Endodermal cell (in vitro differentiated cells): ENCODE measurements around the gene DDX52. TPM values are rescaled to one million over a fixed set of nuclear protein-coding genes. Genes with fewer than 3 reads are reported as not detected.

Experiments
- DNase-seq: peaks from one replicate; pipeline ENCODE4 v3.0.0-alpha.2; 2017
- H3K27ac ChIP-seq: 2 replicates; pipeline ENCODE4 v1.5.1; 2013; ENCODE audit warnings: mild to moderate bottlenecking, low read depth, low read length, moderate library complexity
- H3K27me3 ChIP-seq: 2 replicates; pipeline ENCODE4 v1.6.1; 2013; ENCODE audit warnings: mild to moderate bottlenecking, low read length, moderate library complexity; ENCODE audit not compliant: insufficient read depth, control insufficient read depth, poor library complexity, severe bottlenecking
- H3K36me3 ChIP-seq: 2 replicates; pipeline ENCODE4 v1.7.0; 2013; ENCODE audit warnings: mild to moderate bottlenecking, low read length, moderate library complexity; ENCODE audit not compliant: control insufficient read depth, insufficient read depth
- H3K4me1 ChIP-seq: one replicate; pipeline ENCODE4 v1.7.0; 2013; ENCODE audit warnings: low read length; ENCODE audit not compliant: control insufficient read depth, insufficient read depth
- H3K4me3 ChIP-seq: 2 replicates; pipeline ENCODE4 v1.5.1; 2013; ENCODE audit warnings: mild to moderate bottlenecking, low read length, moderate library complexity
- H3K9ac ChIP-seq: 2 replicates; pipeline ENCODE4 v1.6.1; 2013; ENCODE audit warnings: mild to moderate bottlenecking, low read length, moderate library complexity; ENCODE audit not compliant: poor library complexity, severe bottlenecking; ENCODE audit errors: extremely low read depth
- H3K9me3 ChIP-seq: 2 replicates; pipeline ENCODE4 v1.6.1; 2013; ENCODE audit warnings: mild to moderate bottlenecking, low read length, moderate library complexity; ENCODE audit not compliant: control insufficient read depth
- H3K27ac Mint-ChIP-seq: 2 replicates; pipeline ENCODE4 v1.8.0; 2020; ENCODE audit warnings: mixed read lengths
- H3K27me3 Mint-ChIP-seq: 2 replicates; pipeline ENCODE4 v1.8.0; 2021; ENCODE audit warnings: mild to moderate bottlenecking, mixed read lengths; ENCODE audit not compliant: insufficient read depth
- H3K36me3 Mint-ChIP-seq: 2 replicates; pipeline ENCODE4 v1.8.0; 2020; ENCODE audit warnings: low read depth, mixed read lengths
- H3K4me1 Mint-ChIP-seq: 2 replicates; pipeline ENCODE4 v1.8.0; 2020; ENCODE audit warnings: mixed read lengths
- H3K4me3 Mint-ChIP-seq: 2 replicates; pipeline ENCODE4 v1.8.0; 2020; ENCODE audit warnings: mild to moderate bottlenecking, moderate library complexity, mixed read lengths
- H3K9me3 Mint-ChIP-seq: 2 replicates; pipeline ENCODE4 v1.8.0; 2020; ENCODE audit warnings: mild to moderate bottlenecking, mixed read lengths
- CTCF ChIP-seq: fragments of 200-600 bp; sonication (generic); conservative IDR thresholded peaks from 2 replicates; pipeline ENCODE4 v1.5.0; 2021; ENCODE audit warnings: antibody characterized with exemption, mild to moderate bottlenecking
- WGBS, 2 experiments: methylation state at CpG; one replicate each; pipeline versions ENCODE4 v1.1.5 to v1.1.7; 2013; ENCODE audit warnings: missing lambda C conversion rate in 2 of 2, mixed read lengths in 1 of 2; ENCODE audit not compliant: insufficient coverage in 1 of 2, insufficient read length in 1 of 2; 5-methylcytosine and 5-hydroxymethylcytosine counted together
- total RNA-seq, 2 donors: library from RNA; stranded (reverse); fragmentation: NEBNext Ultra II Directional in 1 of 2; extraction: Animal tissue kit (Norgen Biotek cat#: 25700) in 1 of 2; gene quantifications; 2 replicates in 1 of 2; 3 replicates in 1 of 2; pipeline ENCODE4 v1.2.1, GENCODE V29; 2021

Gene DDX52
- total RNA-seq, 2 donors from 2014 or later: 51.5 to 63.3 TPM

DNA sequence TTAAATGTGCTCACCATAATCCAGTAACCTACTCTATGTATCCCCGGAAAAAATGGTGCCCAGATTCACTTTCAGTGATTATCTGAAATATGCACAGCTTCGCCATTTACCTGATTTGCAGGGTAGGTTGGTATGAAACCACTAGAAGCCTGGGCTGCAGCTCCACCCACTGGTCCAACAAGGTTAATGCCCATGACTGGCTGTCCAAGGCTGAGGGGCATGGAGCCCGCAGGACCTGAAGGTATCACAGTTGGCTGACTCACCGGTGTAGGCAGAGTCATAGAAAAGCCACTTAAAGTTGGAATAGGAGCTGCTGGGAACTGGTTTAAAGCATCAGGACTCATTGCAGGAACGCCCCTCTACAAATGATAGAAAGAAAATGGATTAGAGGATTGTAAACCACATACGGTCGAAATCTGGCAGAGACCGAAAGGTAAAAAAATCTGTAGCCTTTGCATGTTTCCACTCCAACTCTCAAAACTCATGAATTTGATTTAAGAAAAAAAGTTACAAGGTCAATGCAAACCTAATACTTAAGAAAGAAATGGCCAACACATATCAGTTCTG is 72.6 kb downstream of the DDX52 start:
- 91 to 92% methylated on average over 8 of the region's 8 CpGs for WGBS, 2 experiments
- Histone ChIP-seq H3K9me3 (peaks cover 19% of the 10 kb centered on the region), H3K4me3 (no peak overlapping the region), H3K36me3 (peaks cover 78% of the 10 kb centered on the region), H3K27ac (no peak overlapping the region), H3K9ac (no peak overlapping the region), H3K4me1 (no peaks in the 10 kb centered on the region), H3K27me3 (no peaks in the 10 kb centered on the region)
- Mint-ChIP-seq H3K27ac (no peak overlapping the region), H3K36me3 (peaks cover 72% of the 10 kb centered on the region), H3K27me3 (no peaks in the 10 kb centered on the region), H3K9me3 (peaks cover 12% of the 10 kb centered on the region), H3K4me3 (no peak overlapping the region), H3K4me1 (no peaks in the 10 kb centered on the region)
- TF ChIP-seq CTCF: peak; percentile 81
- DNase-seq: peak; percentile 92

GRCh38 chr17:37568350-37569053 is 74.7 kb downstream of the DDX52 start:
- Mint-ChIP-seq H3K4me1 (no peaks in the 10 kb centered on the region), H3K9me3 (peaks cover 17% of the 10 kb centered on the region), H3K36me3 (peaks cover 73% of the 10 kb centered on the region), H3K27ac (no peak overlapping the region), H3K27me3 (no peaks in the 10 kb centered on the region), H3K4me3 (no peak overlapping the region)
- 99 to 100% methylated on average over 1 to 2 of the region's 2 CpGs for WGBS, 2 experiments
- DNase-seq: no peak
- TF ChIP-seq CTCF: no peak
- peaks cover 18% of the 10 kb centered on the region for H3K9me3 ChIP-seq
- H3K9ac ChIP-seq: no peak overlapping the region
- H3K27ac ChIP-seq: no peak overlapping the region
- H3K4me3 ChIP-seq: no peak overlapping the region
- H3K27me3 ChIP-seq: no peaks in the 10 kb centered on the region
- H3K36me3 ChIP-seq: peaks cover 70% of the 10 kb centered on the region
- no peaks in the 10 kb centered on the region for H3K4me1 ChIP-seq

- H3K36me3 ChIP-seq: peaks cover 65% of the 10 kb centered on the region
- no peak overlapping the region for H3K4me3 Mint-ChIP-seq
- H3K36me3 Mint-ChIP-seq: peaks cover 67% of the 10 kb centered on the region
- H3K27ac ChIP-seq: no peak overlapping the region
- peaks cover 18% of the 10 kb centered on the region for H3K9me3 ChIP-seq
- H3K4me3 ChIP-seq: no peak overlapping the region
- H3K9me3 Mint-ChIP-seq: peaks cover 17% of the 10 kb centered on the region
- H3K27ac Mint-ChIP-seq: no peak overlapping the region
- H3K27me3 ChIP-seq: no peaks in the 10 kb centered on the region
- no peak for TF ChIP-seq CTCF
- no peaks in the 10 kb centered on the region for H3K4me1 ChIP-seq
- H3K27me3 Mint-ChIP-seq: no peaks in the 10 kb centered on the region
- 94 to 98% methylated on average over 4 of the region's 4 CpGs for WGBS, 2 experiments
- no peak for DNase-seq
- no peak overlapping the region for H3K9ac ChIP-seq
- no peaks in the 10 kb centered on the region for H3K4me1 Mint-ChIP-seq
Measured at GRCh38 chr17:37567538-37567937, 75.7 kb downstream of the DDX52 start.
